DOHH2 (cell line): Measurements from ENCODE around the gene SLFN14.

Source experiments
- EZH2phosphoT487 ChIP-seq: fragments of 200-600 bp; sonication (generic); IDR thresholded peaks from 2 replicates; pipeline ENCODE4 v1.6.1; 2017; ENCODE audit warnings: borderline replicate concordance, mild to moderate bottlenecking, antibody characterized with exemption, low read length, moderate library complexity, mixed read lengths
- TF ChIP-seq, protein P1 (sequence below): fragments of 200-600 bp; sonication (generic); IDR thresholded peaks from one replicate; pipeline ENCODE4 v1.5.1; 2014; ENCODE audit warnings: antibody characterized with exemption, mild to moderate bottlenecking, low read depth, low read length; ENCODE audit not compliant: poor library complexity, severe bottlenecking

DNA sequence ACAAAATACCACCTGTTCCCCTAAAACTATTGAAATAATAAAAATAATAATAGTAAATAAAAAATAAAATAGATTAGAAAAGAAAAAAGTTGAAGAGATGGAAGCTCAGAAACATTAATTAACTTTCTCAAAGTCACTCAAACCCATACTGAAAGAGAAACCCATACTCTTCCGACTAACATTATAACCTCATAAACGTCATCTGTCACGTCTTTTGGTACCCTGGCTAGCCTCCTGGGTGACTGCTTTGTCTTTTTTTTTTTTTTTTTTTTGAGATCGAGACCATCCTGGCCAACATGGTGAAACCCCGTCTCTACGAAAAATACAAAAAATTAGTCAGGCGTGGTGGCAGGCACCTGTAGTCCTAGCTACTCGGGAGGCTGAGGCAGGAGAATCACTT, 30.8 kb downstream of the SLFN14 start:
- TF ChIP-seq, protein P1, sequence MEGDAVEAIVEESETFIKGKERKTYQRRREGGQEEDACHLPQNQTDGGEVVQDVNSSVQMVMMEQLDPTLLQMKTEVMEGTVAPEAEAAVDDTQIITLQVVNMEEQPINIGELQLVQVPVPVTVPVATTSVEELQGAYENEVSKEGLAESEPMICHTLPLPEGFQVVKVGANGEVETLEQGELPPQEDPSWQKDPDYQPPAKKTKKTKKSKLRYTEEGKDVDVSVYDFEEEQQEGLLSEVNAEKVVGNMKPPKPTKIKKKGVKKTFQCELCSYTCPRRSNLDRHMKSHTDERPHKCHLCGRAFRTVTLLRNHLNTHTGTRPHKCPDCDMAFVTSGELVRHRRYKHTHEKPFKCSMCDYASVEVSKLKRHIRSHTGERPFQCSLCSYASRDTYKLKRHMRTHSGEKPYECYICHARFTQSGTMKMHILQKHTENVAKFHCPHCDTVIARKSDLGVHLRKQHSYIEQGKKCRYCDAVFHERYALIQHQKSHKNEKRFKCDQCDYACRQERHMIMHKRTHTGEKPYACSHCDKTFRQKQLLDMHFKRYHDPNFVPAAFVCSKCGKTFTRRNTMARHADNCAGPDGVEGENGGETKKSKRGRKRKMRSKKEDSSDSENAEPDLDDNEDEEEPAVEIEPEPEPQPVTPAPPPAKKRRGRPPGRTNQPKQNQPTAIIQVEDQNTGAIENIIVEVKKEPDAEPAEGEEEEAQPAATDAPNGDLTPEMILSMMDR: no peak
- TF ChIP-seq EZH2phosphoT487: no peak
